Activated CD8-positive, alpha-beta T cell treated with anti-CD3 and anti-CD28 coated beads for 36 hours (primary cell): ENCODE measurements around the gene CXorf66. TPM values are rescaled to one million over a fixed set of nuclear protein-coding genes. Genes with fewer than 3 reads are reported as not detected.
"Not testable (repeated sequence)": the region's sequence is repeated elsewhere in the genome, so short reads cannot be mapped to it uniquely, and the experiment has no call there.

Source experiments
- ATAC-seq: fragments of 200-7000 bp; cut with Tn5 transposase; one replicate; pipeline ENCODE4 v1.10.0; 2021; ENCODE audit warnings: mild to moderate bottlenecking, moderate library complexity
- CTCF ChIA-PET: fragments of 350-600 bp; sonication (Branson Sonifier 250); formaldehyde crosslinking; loops from one replicate; lab custom pipeline; 2021; ENCODE audit warnings: antibody characterized with exemption; lab: Charles Lee
- POLR2A ChIA-PET: fragments of 350-600 bp; sonication (Branson Sonifier 250); formaldehyde crosslinking; loops from one replicate; lab custom pipeline; 2021; ENCODE audit warnings: antibody characterized with exemption; lab: Charles Lee
- DNase-seq: peaks from one replicate; pipeline ENCODE4 v3.0.0-alpha.2; 2020
- H3K27ac Mint-ChIP-seq: one replicate; pipeline ENCODE4 v1.8.0; 2021; ENCODE audit warnings: mild to moderate bottlenecking, mixed read lengths
- H3K27me3 Mint-ChIP-seq: one replicate; pipeline ENCODE4 v1.8.0; 2021; ENCODE audit warnings: mixed read lengths
- H3K36me3 Mint-ChIP-seq: one replicate; pipeline ENCODE4 v1.8.0; 2021; ENCODE audit warnings: low read depth, mixed read lengths
- H3K4me1 Mint-ChIP-seq: one replicate; pipeline ENCODE4 v1.8.0; 2021; ENCODE audit warnings: low read depth, mixed read lengths
- H3K4me3 Mint-ChIP-seq: one replicate; pipeline ENCODE4 v1.8.0; 2021; ENCODE audit warnings: mild to moderate bottlenecking, moderate library complexity, mixed read lengths
- H3K9me3 Mint-ChIP-seq: one replicate; pipeline ENCODE4 v1.8.0; 2021; ENCODE audit warnings: mixed read lengths
- CTCF ChIP-seq: fragments of 200-600 bp; IDR thresholded peaks from one replicate; pipeline ENCODE4 v1.8.0; 2022; ENCODE audit warnings: antibody characterized with exemption, mild to moderate bottlenecking
- intact Hi-C: fragments of 100-400 bp; cut with micrococcal nuclease; formaldehyde crosslinking; loops from one replicate; pipeline ENCODE4 v1.10.0; 2022
- total RNA-seq, 2 experiments: library from RNA; stranded (reverse); gene quantifications; one replicate each; pipeline ENCODE4 v1.2.3, GENCODE V29; 2021

The CXorf66 gene
- total RNA-seq, 2 experiments from 2014 or later = not detected

- intact Hi-C loops = no loop called here
Observed at GRCh38 chrX:139971394-139971749, 6.1 kb upstream of the CXorf66 start.

GRCh38 chrX:139969286-139969685, 4.0 kb upstream of the CXorf66 start:
- POLR2A ChIA-PET = no interaction called here
- Mint-ChIP-seq H3K27ac (no peak overlapping the region), H3K27me3 (peaks cover 5% of the 10 kb centered on the region), H3K36me3 (no peaks in the 10 kb centered on the region), H3K4me3 (no peak overlapping the region), H3K4me1 (no peaks in the 10 kb centered on the region), H3K9me3 (no peaks in the 10 kb centered on the region)
- TF ChIP-seq CTCF = no peak
- intact Hi-C loops = no loop called here
- CTCF ChIA-PET = no interaction called here
- ATAC-seq (no peak), DNase-seq (no peak)

More at GRCh38 chrX:139971394-139971749, 6.1 kb upstream of the CXorf66 start:
- ATAC-seq (no peak), DNase-seq (no peak)
- CTCF ChIA-PET = no interaction called here
- peaks cover 5% of the 10 kb centered on the region for H3K27me3 Mint-ChIP-seq
- POLR2A ChIA-PET = no interaction called here
- H3K4me1 Mint-ChIP-seq = no peaks in the 10 kb centered on the region
- no peak for TF ChIP-seq CTCF
- no peaks in the 10 kb centered on the region for H3K36me3 Mint-ChIP-seq
- no peaks in the 10 kb centered on the region for H3K9me3 Mint-ChIP-seq
- H3K27ac Mint-ChIP-seq = no peak overlapping the region
- no peak overlapping the region for H3K4me3 Mint-ChIP-seq

GRCh38 chrX:139967750-139968149, 2.4 kb upstream of the CXorf66 start:
- no peaks in the 10 kb centered on the region for H3K4me1 Mint-ChIP-seq
- intact Hi-C loops = no loop called here
- no peak for TF ChIP-seq CTCF

GRCh38 chrX:139967300-139967699, 2.0 kb upstream of the CXorf66 start:
- Mint-ChIP-seq H3K4me3 (no peak overlapping the region), H3K4me1 (no peaks in the 10 kb centered on the region), H3K27ac (no peak overlapping the region), H3K27me3 (peaks cover 5% of the 10 kb centered on the region), H3K36me3 (no peaks in the 10 kb centered on the region), H3K9me3 (no peaks in the 10 kb centered on the region)
- ATAC-seq (no peak), DNase-seq (no peak)
- TF ChIP-seq CTCF = no peak
- POLR2A ChIA-PET = no interaction called here
- CTCF ChIA-PET = no interaction called here
- intact Hi-C loops = no loop called here

More at GRCh38 chrX:139967750-139968149, 2.4 kb upstream of the CXorf66 start:
- DNase-seq (no peak), ATAC-seq (no peak)
- POLR2A ChIA-PET = no interaction called here
- H3K36me3 Mint-ChIP-seq = no peaks in the 10 kb centered on the region
- peaks cover 5% of the 10 kb centered on the region for H3K27me3 Mint-ChIP-seq
- H3K9me3 Mint-ChIP-seq = no peaks in the 10 kb centered on the region
- no peak overlapping the region for H3K4me3 Mint-ChIP-seq
- CTCF ChIA-PET = no interaction called here
- H3K27ac Mint-ChIP-seq = no peak overlapping the region

- H3K9me3 Mint-ChIP-seq, H3K4me1 Mint-ChIP-seq, intact Hi-C loops, H3K27me3 Mint-ChIP-seq, ATAC-seq, POLR2A ChIA-PET, H3K36me3 Mint-ChIP-seq, H3K27ac Mint-ChIP-seq, H3K4me3 Mint-ChIP-seq: not testable (repeated sequence)
- CTCF ChIA-PET = interaction anchor here (0.6 kb wide), 1 partner anchor 16 kb away, joined by 3 read pairs; no protein-coding TSS in a partner anchor
- peak; percentile 24 for DNase-seq
Observed at GRCh38 chrX:139966159-139966558, 838 bp upstream of the CXorf66 start.

GRCh38 chrX:139961091-139961490, 4.2 kb downstream of the CXorf66 start:
- ATAC-seq, intact Hi-C loops, POLR2A ChIA-PET: not testable (repeated sequence)

More at GRCh38 chrX:139961091-139961490, 4.2 kb downstream of the CXorf66 start:
- H3K9me3 Mint-ChIP-seq, H3K4me3 Mint-ChIP-seq, DNase-seq, H3K27ac Mint-ChIP-seq, H3K36me3 Mint-ChIP-seq, H3K27me3 Mint-ChIP-seq, H3K4me1 Mint-ChIP-seq, CTCF ChIA-PET: not testable (repeated sequence)
